Nephron progenitor cell (in vitro differentiated cells): ENCODE data around the gene USP7.

Experiments
- DNase-seq: peaks from one replicate; pipeline ENCODE4 v3.0.0; 2021
- H3K27ac Mint-ChIP-seq: 2 replicates; pipeline ENCODE4 v1.8.0; 2021; ENCODE audit warnings: mild to moderate bottlenecking, moderate library complexity, mixed read lengths
- H3K27me3 Mint-ChIP-seq: 2 replicates; pipeline ENCODE4 v1.8.0; 2021; ENCODE audit warnings: mild to moderate bottlenecking, low read depth, mixed read lengths; ENCODE audit not compliant: poor library complexity
- H3K36me3 Mint-ChIP-seq: 2 replicates; pipeline ENCODE4 v1.8.0; 2021; ENCODE audit warnings: low read depth, mixed read lengths
- H3K4me1 Mint-ChIP-seq: 2 replicates; pipeline ENCODE4 v1.8.0; 2021; ENCODE audit warnings: mixed read lengths
- H3K4me3 Mint-ChIP-seq: 2 replicates; pipeline ENCODE4 v1.8.0; 2021; ENCODE audit warnings: mild to moderate bottlenecking, moderate library complexity, mixed read lengths
- H3K9me3 Mint-ChIP-seq: 2 replicates; pipeline ENCODE4 v1.8.0; 2021; ENCODE audit warnings: mild to moderate bottlenecking, moderate library complexity, mixed read lengths
- TF ChIP-seq, protein P1 (sequence below): fragments of 200-600 bp; sonication (generic); IDR thresholded peaks from 2 replicates; pipeline ENCODE4 v1.5.0; 2021; ENCODE audit warnings: antibody characterized with exemption

USP7 gene

GRCh38 chr16:8863594-8864424, 99.9 kb downstream of the USP7 start:
- H3K27me3 Mint-ChIP-seq: no peaks in the 10 kb centered on the region
- TF ChIP-seq, protein P1, sequence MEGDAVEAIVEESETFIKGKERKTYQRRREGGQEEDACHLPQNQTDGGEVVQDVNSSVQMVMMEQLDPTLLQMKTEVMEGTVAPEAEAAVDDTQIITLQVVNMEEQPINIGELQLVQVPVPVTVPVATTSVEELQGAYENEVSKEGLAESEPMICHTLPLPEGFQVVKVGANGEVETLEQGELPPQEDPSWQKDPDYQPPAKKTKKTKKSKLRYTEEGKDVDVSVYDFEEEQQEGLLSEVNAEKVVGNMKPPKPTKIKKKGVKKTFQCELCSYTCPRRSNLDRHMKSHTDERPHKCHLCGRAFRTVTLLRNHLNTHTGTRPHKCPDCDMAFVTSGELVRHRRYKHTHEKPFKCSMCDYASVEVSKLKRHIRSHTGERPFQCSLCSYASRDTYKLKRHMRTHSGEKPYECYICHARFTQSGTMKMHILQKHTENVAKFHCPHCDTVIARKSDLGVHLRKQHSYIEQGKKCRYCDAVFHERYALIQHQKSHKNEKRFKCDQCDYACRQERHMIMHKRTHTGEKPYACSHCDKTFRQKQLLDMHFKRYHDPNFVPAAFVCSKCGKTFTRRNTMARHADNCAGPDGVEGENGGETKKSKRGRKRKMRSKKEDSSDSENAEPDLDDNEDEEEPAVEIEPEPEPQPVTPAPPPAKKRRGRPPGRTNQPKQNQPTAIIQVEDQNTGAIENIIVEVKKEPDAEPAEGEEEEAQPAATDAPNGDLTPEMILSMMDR: no peak
- H3K4me3 Mint-ChIP-seq: peak overlapping the region; percentile 13
- H3K36me3 Mint-ChIP-seq: peaks cover 10% of the 10 kb centered on the region
- H3K27ac Mint-ChIP-seq: peak overlapping the region; percentile 87
- H3K4me1 Mint-ChIP-seq: peaks cover 64% of the 10 kb centered on the region
- DNase-seq: peak; percentile 25
- no peaks in the 10 kb centered on the region for H3K9me3 Mint-ChIP-seq

DNA sequence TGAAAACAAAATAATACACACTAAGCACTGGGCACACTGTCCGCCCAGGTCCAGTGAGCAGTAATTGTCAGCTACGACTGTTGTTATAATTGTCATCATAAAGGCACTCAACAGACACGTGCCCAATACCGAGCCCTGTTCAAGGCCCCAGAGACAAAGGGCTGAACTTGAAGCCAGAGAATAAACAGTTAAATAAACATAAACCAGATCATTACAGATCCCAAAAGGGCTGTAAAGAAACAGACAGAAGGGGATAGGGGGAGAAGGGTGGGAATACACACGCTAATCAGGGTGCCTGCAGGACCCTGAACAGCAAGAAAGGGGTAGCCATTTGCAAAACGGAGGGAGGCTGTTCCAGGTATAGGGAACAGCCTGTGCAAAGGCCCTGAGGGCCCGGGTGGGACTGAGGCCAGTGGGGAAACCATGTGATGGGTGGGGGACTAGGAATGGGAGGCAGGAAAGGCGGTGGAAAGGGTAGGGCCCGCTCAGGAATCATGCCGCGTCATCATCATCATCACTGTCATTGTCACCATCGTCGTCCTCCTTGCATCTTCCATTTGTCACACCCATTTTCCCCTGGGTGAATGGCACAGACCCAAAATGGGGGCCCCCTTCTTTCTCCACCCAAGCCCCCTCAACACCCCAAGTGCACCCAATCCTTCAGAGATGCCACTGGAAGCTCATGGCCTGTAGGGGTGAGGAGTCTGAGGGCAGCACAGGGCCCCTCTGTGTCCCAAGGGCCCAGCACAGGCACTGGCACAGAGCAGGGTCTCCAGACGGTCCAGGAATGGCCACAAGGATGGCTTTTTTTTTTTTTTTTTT, 101.2 kb downstream of the USP7 start:
- Mint-ChIP-seq H3K9me3 (no peaks in the 10 kb centered on the region), H3K36me3 (peaks cover 21% of the 10 kb centered on the region), H3K27me3 (no peaks in the 10 kb centered on the region), H3K4me1 (peaks cover 58% of the 10 kb centered on the region), H3K4me3 (no peak overlapping the region), H3K27ac (peak overlapping the region; percentile 80)
- no peak for DNase-seq
- TF ChIP-seq, protein P1: no peak

DNA sequence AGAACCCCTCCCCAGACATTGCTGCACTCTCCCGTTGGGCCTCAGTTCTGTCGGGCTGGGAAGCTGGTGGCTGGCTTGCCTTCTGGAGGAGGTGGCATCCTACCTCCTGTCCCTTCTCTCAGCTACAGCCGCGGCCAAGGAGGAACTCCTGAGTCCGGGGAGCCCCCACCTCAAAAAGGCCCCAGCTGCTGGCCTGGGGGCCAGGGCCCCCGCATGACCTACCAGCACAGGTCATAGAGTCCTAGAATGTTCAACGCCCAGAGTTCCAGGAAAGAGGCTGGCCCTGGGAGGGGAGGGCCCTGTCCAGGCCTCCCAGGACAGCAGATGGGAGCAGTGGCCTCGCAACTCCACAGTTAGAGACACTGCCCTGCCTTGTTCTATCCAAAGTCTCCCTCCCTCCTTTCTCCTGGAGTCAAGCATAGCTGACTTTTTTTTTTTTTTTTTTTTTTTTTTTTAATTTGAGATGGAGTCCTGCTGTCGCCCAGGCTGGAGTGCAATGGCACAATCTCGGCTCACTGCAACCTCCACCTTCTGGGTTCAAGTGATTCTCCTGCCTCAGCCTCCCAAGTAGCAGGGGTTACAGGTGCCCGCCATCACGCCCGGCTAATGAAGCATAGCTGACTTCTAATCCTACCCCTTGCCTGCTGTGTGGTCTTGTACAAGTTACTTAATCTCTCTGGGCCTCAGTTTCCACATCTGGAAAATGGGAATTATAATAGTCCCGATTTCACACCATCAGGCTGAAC, 102.0 kb downstream of the USP7 start:
- TF ChIP-seq, protein P1: no peak
- Mint-ChIP-seq H3K4me1 (peaks cover 52% of the 10 kb centered on the region), H3K9me3 (no peaks in the 10 kb centered on the region), H3K4me3 (no peak overlapping the region), H3K27ac (peak overlapping the region; percentile 80), H3K27me3 (no peaks in the 10 kb centered on the region), H3K36me3 (peaks cover 29% of the 10 kb centered on the region)
- DNase-seq: no peak

DNA sequence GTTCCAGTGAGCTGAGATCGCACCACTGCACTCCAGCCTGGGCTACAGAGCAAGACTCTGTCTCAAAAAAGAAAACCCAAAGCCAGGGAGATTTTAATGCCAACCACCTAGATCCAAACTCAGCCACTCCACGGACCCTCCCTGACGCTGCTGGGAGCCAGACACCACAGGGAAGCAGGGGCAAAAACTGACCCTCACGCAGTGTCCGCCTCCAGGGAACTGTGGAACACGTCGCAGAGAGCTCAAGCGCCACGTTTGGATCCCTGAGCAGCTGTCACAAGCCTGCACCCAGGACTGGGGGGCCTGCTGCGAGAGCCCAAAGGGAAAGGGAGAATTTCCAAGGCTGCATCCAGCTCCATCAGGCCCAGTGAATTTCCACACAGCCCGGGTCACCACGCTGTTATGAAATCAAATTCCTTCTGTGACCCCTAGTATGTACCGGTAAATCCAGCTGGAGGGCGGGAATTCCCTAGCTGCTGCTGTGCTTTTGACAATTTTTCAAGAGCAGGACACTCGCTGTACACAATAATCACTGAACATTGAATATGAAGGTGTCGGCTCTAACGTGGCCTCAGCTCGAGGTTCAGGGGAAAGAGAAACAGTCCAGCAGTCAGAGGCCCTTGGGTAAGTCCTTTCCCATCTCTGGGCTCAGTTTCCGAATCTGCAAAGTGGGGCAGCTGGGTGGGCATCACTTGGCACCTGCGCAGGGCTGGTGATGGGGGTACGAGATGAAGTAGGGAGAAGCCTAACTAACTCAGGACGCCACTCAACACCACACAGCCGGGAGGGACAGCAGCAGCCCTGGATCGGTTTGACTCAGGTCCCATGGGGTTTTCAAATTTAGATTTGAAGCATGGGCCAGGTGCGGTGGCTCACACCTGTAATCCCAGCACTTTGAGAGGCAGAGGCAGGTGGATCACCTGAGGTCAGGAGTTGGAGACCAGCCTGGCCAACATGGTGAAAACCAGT, 103.5 kb downstream of the USP7 start:
- DNase-seq: no peak
- TF ChIP-seq, protein P1: no peak
- peaks cover 37% of the 10 kb centered on the region for H3K4me1 Mint-ChIP-seq
- H3K27me3 Mint-ChIP-seq: no peaks in the 10 kb centered on the region
- H3K27ac Mint-ChIP-seq: no peak overlapping the region
- no peak overlapping the region for H3K4me3 Mint-ChIP-seq
- H3K36me3 Mint-ChIP-seq: peaks cover 42% of the 10 kb centered on the region
- no peaks in the 10 kb centered on the region for H3K9me3 Mint-ChIP-seq
